Pons (tissue), 1 donor: ENCODE data around the gene TBC1D1.

Experiments
- DNase-seq: peaks from one replicate; pipeline ENCODE4 v3.0.0-alpha.2; 2016; ENCODE audit warnings: low spot score

TBC1D1 gene

GRCh38 chr4:38152721-38153386 lies 262.0 kb downstream of the TBC1D1 start:
- no peak for DNase-seq

GRCh38 chr4:38153387-38153760 lies 262.5 kb downstream of the TBC1D1 start:
- DNase-seq = no peak

- DNase-seq = no peak
Measured at GRCh38 chr4:38154252-38154651, 263.4 kb downstream of the TBC1D1 start.

- no peak for DNase-seq
Measured at GRCh38 chr4:38154681-38155588, 264.1 kb downstream of the TBC1D1 start.

GRCh38 chr4:38155589-38156294 lies 264.9 kb downstream of the TBC1D1 start:
- DNase-seq = no peak

- DNase-seq = no peak
Measured at GRCh38 chr4:38157592-38157991, 266.7 kb downstream of the TBC1D1 start.

- no peak for DNase-seq
Measured at GRCh38 chr4:38160487-38161207, 269.8 kb downstream of the TBC1D1 start.

- no peak for DNase-seq
Measured at GRCh38 chr4:38161208-38162113, 270.6 kb downstream of the TBC1D1 start.

- DNase-seq = no peak
Measured at GRCh38 chr4:38162240-38162784, 271.4 kb downstream of the TBC1D1 start.

GRCh38 chr4:38163216-38164006 lies 272.5 kb downstream of the TBC1D1 start:
- no peak for DNase-seq

- no peak for DNase-seq
Measured at GRCh38 chr4:38164346-38164745, 273.5 kb downstream of the TBC1D1 start.

- DNase-seq = no peak
Measured at GRCh38 chr4:38166082-38166481, 275.2 kb downstream of the TBC1D1 start.

GRCh38 chr4:38166768-38167167 lies 275.9 kb downstream of the TBC1D1 start:
- no peak for DNase-seq

- no peak for DNase-seq
Measured at GRCh38 chr4:38167973-38168372, 277.1 kb downstream of the TBC1D1 start.

- DNase-seq = no peak
Measured at GRCh38 chr4:38169524-38169923, 278.6 kb downstream of the TBC1D1 start.

GRCh38 chr4:38170338-38171169 lies 279.7 kb downstream of the TBC1D1 start:
- no peak for DNase-seq

- no peak for DNase-seq
Measured at GRCh38 chr4:38172078-38172477, 281.2 kb downstream of the TBC1D1 start.

- DNase-seq = no peak
Measured at GRCh38 chr4:38173935-38174518, 283.1 kb downstream of the TBC1D1 start.

GRCh38 chr4:38174801-38175200 lies 283.9 kb downstream of the TBC1D1 start:
- DNase-seq = peak; percentile 87
